Measurements from ENCODE around the gene CDC42BPA.
"Not testable (repeated sequence)": the region's sequence is repeated elsewhere in the genome, so short reads cannot be mapped to it uniquely, and the experiment has no call there.

The CDC42BPA gene

GRCh38 chr1:226958300-226958699 lies 360.0 kb downstream of the CDC42BPA start:
- no peak for TF ChIP-seq ZFX (IDR thresholded peaks at IDR 0.05; ENCODE audit: borderline replicate concordance)
- TF ChIP-seq, protein P1, sequence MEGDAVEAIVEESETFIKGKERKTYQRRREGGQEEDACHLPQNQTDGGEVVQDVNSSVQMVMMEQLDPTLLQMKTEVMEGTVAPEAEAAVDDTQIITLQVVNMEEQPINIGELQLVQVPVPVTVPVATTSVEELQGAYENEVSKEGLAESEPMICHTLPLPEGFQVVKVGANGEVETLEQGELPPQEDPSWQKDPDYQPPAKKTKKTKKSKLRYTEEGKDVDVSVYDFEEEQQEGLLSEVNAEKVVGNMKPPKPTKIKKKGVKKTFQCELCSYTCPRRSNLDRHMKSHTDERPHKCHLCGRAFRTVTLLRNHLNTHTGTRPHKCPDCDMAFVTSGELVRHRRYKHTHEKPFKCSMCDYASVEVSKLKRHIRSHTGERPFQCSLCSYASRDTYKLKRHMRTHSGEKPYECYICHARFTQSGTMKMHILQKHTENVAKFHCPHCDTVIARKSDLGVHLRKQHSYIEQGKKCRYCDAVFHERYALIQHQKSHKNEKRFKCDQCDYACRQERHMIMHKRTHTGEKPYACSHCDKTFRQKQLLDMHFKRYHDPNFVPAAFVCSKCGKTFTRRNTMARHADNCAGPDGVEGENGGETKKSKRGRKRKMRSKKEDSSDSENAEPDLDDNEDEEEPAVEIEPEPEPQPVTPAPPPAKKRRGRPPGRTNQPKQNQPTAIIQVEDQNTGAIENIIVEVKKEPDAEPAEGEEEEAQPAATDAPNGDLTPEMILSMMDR (IDR thresholded peaks at IDR 0.05) = no peak
- no peak overlapping the region for H3K27ac ChIP-seq

DNA sequence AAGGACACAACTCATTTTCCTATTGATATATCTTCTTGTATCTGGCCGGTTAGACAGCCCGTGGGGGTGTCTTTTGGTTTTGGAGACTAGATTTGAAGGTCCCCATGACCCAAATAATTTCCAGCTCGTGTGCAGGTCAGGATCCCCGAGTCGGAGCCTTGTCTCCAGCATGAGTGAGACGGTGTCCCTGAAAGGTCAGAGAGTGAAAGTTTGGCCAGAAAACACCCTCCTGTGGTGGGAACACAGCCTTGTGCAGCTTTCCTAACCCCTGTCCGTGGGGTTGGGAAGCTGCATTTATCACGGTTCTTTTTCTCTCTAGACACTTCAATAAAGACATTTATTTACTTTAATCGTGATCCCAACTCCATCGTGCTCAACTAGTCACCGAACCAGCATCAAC lies 360.6 kb downstream of the CDC42BPA start:
- H3K27ac ChIP-seq = no peak overlapping the region
- TF ChIP-seq, protein P1 (IDR thresholded peaks at IDR 0.05) = no peak
- TF ChIP-seq ZFX (IDR thresholded peaks at IDR 0.05; ENCODE audit: borderline replicate concordance) = no peak

GRCh38 chr1:226956942-226957713 lies 361.2 kb downstream of the CDC42BPA start:
- H3K27ac ChIP-seq = no peak overlapping the region
- TF ChIP-seq ZFX (IDR thresholded peaks at IDR 0.05; ENCODE audit: borderline replicate concordance) = no peak
- TF ChIP-seq, protein P1 (IDR thresholded peaks at IDR 0.05) = no peak

- H3K27ac ChIP-seq = not testable (repeated sequence)
Observed at GRCh38 chr1:226955857-226956256, 362.4 kb downstream of the CDC42BPA start.

- TF ChIP-seq ZFX (IDR thresholded peaks at IDR 0.05; ENCODE audit: borderline replicate concordance) = no peak
- TF ChIP-seq, protein P1 (IDR thresholded peaks at IDR 0.05) = no peak
- H3K27ac ChIP-seq = no peak overlapping the region
Observed at GRCh38 chr1:226954777-226955176, 363.5 kb downstream of the CDC42BPA start.

DNA sequence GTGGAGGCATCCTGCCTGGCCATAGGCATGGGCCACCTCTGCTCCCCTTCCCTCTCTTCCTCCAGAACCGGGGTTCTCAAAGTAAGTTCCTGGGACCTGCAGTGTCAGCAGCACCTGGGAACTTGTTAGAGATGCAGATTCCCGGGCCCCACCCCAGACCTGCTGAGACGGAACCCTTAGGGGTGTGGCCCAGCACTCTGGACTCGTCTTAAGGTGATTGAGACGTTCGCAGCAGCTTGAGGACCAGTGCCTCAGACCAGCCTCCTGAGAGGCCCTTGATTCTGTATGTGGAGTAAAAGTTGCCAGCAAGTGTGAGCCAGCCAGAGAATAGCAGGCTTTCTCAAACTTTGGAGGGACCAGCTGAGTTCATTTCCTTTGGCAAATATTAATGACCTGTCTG lies 364.0 kb downstream of the CDC42BPA start:
- TF ChIP-seq, protein P1 (IDR thresholded peaks at IDR 0.05) = no peak
- TF ChIP-seq ZFX (IDR thresholded peaks at IDR 0.05; ENCODE audit: borderline replicate concordance) = no peak
- no peak overlapping the region for H3K27ac ChIP-seq

GRCh38 chr1:226953175-226953800 lies 365.0 kb downstream of the CDC42BPA start:
- TF ChIP-seq ZFX (IDR thresholded peaks at IDR 0.05; ENCODE audit: borderline replicate concordance) = no peak
- TF ChIP-seq, protein P1 (IDR thresholded peaks at IDR 0.05) = no peak
- H3K27ac ChIP-seq = no peak overlapping the region

Measured in 22Rv1 (cell line).